ENCODE measurements around the gene OXT. TPM values are rescaled to one million over a fixed set of nuclear protein-coding genes. Genes with fewer than 3 reads are reported as not detected.
A peak's percentile ranks its signal among the peaks of the same experiment; 100 is the strongest.

The OXT gene
- total RNA-seq, 1 donor, result not detected

DNA sequence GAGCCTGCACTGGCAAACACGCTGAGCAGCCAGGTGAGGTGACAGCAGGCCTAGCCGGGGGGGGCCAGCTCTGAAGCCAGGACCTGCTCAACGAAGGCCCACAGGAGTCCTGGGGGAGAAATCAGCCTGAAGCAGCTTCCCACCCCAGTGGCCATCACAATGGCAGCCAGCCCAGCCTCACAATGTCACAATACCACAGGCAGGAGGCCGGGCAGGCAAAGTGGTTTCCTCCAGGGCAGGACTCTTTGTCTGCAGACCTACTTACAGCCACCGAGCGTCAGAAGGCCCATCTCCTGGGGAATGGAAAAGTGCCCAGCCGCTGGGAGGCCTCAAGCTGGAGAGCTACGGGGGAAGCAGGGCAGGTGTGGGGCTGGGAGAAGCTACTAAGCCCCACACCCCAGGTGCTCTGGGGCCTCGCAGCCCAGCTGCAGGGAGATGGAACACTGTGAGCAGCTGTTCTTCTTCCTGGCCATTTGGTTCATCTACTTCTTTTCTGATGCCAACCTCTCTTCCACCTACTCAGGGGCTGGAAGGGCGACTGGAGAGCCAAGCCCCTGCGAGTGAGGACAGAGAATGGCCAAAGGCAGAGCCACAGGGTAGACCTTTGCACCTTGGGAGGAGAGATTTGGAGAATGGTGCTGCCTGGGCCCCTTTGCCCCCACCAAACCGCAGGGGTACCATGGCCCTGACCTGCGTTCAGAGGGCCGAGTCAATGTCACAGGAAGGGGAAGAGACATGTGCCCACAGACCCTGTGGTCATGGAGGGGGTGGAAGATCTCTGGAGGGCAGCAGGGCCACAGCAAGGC, 35.4 kb downstream of the OXT start:
- TF ChIP-seq CTCF (IDR thresholded peaks at IDR 0.05; ENCODE audit: extremely low read depth, low read depth, low read length), result no peak
- H4K20me1 ChIP-seq (ENCODE audit: insufficient read depth, low read length), result peaks cover 7% of the 10 kb centered on the region
- peaks cover 2% of the 10 kb centered on the region for H3K79me2 ChIP-seq (ENCODE audit: insufficient read depth, low read length)
- no peak overlapping the region for H3K4me3 ChIP-seq (ENCODE audit: insufficient read depth, low read length)
- no peaks in the 10 kb centered on the region for H3K27me3 ChIP-seq (ENCODE audit: insufficient read depth, low read length)
- H3K4me2 ChIP-seq (ENCODE audit: insufficient read depth, low read length), result no peak overlapping the region
- peaks cover 2% of the 10 kb centered on the region for H3K4me1 ChIP-seq (ENCODE audit: insufficient read depth, low read length)
- no peak overlapping the region for H2AFZ ChIP-seq (ENCODE audit: low read length)
- H3K36me3 ChIP-seq (ENCODE audit: insufficient read depth, low read length), result peaks cover 10% of the 10 kb centered on the region
- no peak overlapping the region for H3K27ac ChIP-seq (ENCODE audit: low read depth, low read length)
- no peak for DNase-seq (ENCODE audit: insufficient read length, low spot score, missing footprints)
- H3K9me3 ChIP-seq (ENCODE audit: low read depth, low read length), result no peaks in the 10 kb centered on the region

- H2AFZ ChIP-seq (ENCODE audit: low read length), result no peak overlapping the region
- H4K20me1 ChIP-seq (ENCODE audit: insufficient read depth, low read length), result peaks cover 7% of the 10 kb centered on the region
- peaks cover 2% of the 10 kb centered on the region for H3K4me1 ChIP-seq (ENCODE audit: insufficient read depth, low read length)
- DNase-seq (ENCODE audit: insufficient read length, low spot score, missing footprints), result peak; percentile 71
- no peak overlapping the region for H3K27ac ChIP-seq (ENCODE audit: low read depth, low read length)
- no peaks in the 10 kb centered on the region for H3K9me3 ChIP-seq (ENCODE audit: low read depth, low read length)
- H3K4me2 ChIP-seq (ENCODE audit: insufficient read depth, low read length), result no peak overlapping the region
- H3K79me2 ChIP-seq (ENCODE audit: insufficient read depth, low read length), result peaks cover 2% of the 10 kb centered on the region
- peaks cover 10% of the 10 kb centered on the region for H3K36me3 ChIP-seq (ENCODE audit: insufficient read depth, low read length)
- no peak for TF ChIP-seq CTCF (IDR thresholded peaks at IDR 0.05; ENCODE audit: extremely low read depth, low read depth, low read length)
- no peak overlapping the region for H3K4me3 ChIP-seq (ENCODE audit: insufficient read depth, low read length)
- no peaks in the 10 kb centered on the region for H3K27me3 ChIP-seq (ENCODE audit: insufficient read depth, low read length)
Measured at GRCh38 chr20:3107464-3108025, 36.1 kb downstream of the OXT start.

- DNase-seq (ENCODE audit: insufficient read length, low spot score, missing footprints), result no peak
- Histone ChIP-seq H4K20me1 (ENCODE audit: insufficient read depth, low read length) (peaks cover 7% of the 10 kb centered on the region), H3K4me1 (ENCODE audit: insufficient read depth, low read length) (no peaks in the 10 kb centered on the region), H3K36me3 (ENCODE audit: insufficient read depth, low read length) (peaks cover 10% of the 10 kb centered on the region), H3K27ac (ENCODE audit: low read depth, low read length) (no peak overlapping the region), H3K79me2 (ENCODE audit: insufficient read depth, low read length) (peaks cover 2% of the 10 kb centered on the region), H3K4me2 (ENCODE audit: insufficient read depth, low read length) (no peak overlapping the region), H3K27me3 (ENCODE audit: insufficient read depth, low read length) (no peaks in the 10 kb centered on the region), H3K4me3 (ENCODE audit: insufficient read depth, low read length) (no peak overlapping the region), H3K9me3 (ENCODE audit: low read depth, low read length) (no peaks in the 10 kb centered on the region), H2AFZ (ENCODE audit: low read length) (no peak overlapping the region)
- no peak for TF ChIP-seq CTCF (IDR thresholded peaks at IDR 0.05; ENCODE audit: extremely low read depth, low read depth, low read length)
Measured at GRCh38 chr20:3109350-3110302, 38.2 kb downstream of the OXT start.

Measured in osteoblast (primary cell).